ENCODE measurements around the gene ROBO2. TPM values are rescaled to one million over a fixed set of nuclear protein-coding genes. Genes with fewer than 3 reads are reported as not detected.

The ROBO2 gene
- total RNA-seq, 2 donors from 2014 or later: 0.74 to 0.88 TPM

GRCh38 chr3:77342027-77342426 lies 302.1 kb downstream of the ROBO2 start:
- Histone ChIP-seq H3K27me3 (no peaks in the 10 kb centered on the region), H3K27ac (no peak overlapping the region)
- intact Hi-C loops (cut with DNase I): no loop called here

DNA sequence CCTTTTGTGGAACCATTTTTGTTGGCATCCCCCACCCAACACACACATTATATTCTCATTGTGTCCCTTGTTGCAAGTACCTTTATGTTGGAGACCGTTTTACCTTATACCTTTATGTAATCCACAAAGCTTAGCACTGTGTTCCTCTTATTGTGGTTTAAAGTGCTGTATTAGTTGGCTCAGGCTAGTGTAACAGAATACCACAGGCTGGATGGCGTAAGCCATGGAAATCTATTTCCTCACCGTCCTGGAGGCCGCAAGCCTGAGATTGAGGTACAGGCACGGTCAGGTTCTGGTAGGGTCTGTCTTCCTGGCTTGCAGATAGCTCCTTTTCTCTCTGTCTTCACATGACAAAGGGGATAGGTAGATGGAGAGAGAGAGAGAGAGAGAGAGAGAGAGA lies 302.8 kb downstream of the ROBO2 start:
- Histone ChIP-seq H3K27me3 (no peaks in the 10 kb centered on the region), H3K36me3 (no peaks in the 10 kb centered on the region), H3K9me3 (no peaks in the 10 kb centered on the region), H3K9ac (ENCODE audit: low read depth in 2 of 2, low read length in 2 of 2) (no peak overlapping the region), H3K27ac (no peak overlapping the region), H3K4me3 (no peak overlapping the region), H3K4me1 (no peaks in the 10 kb centered on the region)
- DNase-seq: no peak
- TF ChIP-seq CTCF (IDR thresholded peaks at IDR 0.05): no peak
- intact Hi-C loops (cut with DNase I): no loop called here

More at GRCh38 chr3:77342027-77342426, 302.1 kb downstream of the ROBO2 start:
- H3K4me1 ChIP-seq: no peaks in the 10 kb centered on the region
- H3K36me3 ChIP-seq: no peaks in the 10 kb centered on the region
- H3K4me3 ChIP-seq: no peak overlapping the region
- TF ChIP-seq CTCF (IDR thresholded peaks at IDR 0.05): no peak
- no peak overlapping the region for H3K9ac ChIP-seq (ENCODE audit: low read depth in 2 of 2, low read length in 2 of 2)
- H3K9me3 ChIP-seq: no peaks in the 10 kb centered on the region
- no peak for DNase-seq

- Histone ChIP-seq H3K9ac (ENCODE audit: low read depth in 2 of 2, low read length in 2 of 2) (no peak overlapping the region), H3K9me3 (no peaks in the 10 kb centered on the region), H3K27me3 (no peaks in the 10 kb centered on the region), H3K27ac (no peak overlapping the region), H3K4me3 (no peak overlapping the region), H3K4me1 (no peaks in the 10 kb centered on the region), H3K36me3 (no peaks in the 10 kb centered on the region)
- TF ChIP-seq CTCF (IDR thresholded peaks at IDR 0.05): no peak
- intact Hi-C loops (cut with DNase I): no loop called here
- DNase-seq: no peak
Measured at GRCh38 chr3:77345009-77345408, 305.1 kb downstream of the ROBO2 start.

- Histone ChIP-seq H3K9me3 (no peaks in the 10 kb centered on the region), H3K27me3 (no peaks in the 10 kb centered on the region), H3K4me3 (no peak overlapping the region), H3K27ac (no peak overlapping the region), H3K9ac (ENCODE audit: low read depth in 2 of 2, low read length in 2 of 2) (no peak overlapping the region), H3K36me3 (no peaks in the 10 kb centered on the region), H3K4me1 (no peaks in the 10 kb centered on the region)
- no peak for TF ChIP-seq CTCF (IDR thresholded peaks at IDR 0.05)
- intact Hi-C loops (cut with DNase I): no loop called here
- no peak for DNase-seq
Measured at GRCh38 chr3:77348244-77348855, 308.5 kb downstream of the ROBO2 start.

- Histone ChIP-seq H3K4me1 (no peaks in the 10 kb centered on the region), H3K9ac (ENCODE audit: low read depth in 2 of 2, low read length in 2 of 2) (no peak overlapping the region), H3K4me3 (no peak overlapping the region), H3K9me3 (no peaks in the 10 kb centered on the region), H3K27ac (no peak overlapping the region), H3K27me3 (no peaks in the 10 kb centered on the region), H3K36me3 (no peaks in the 10 kb centered on the region)
- TF ChIP-seq CTCF (IDR thresholded peaks at IDR 0.05): no peak
- no peak for DNase-seq
- intact Hi-C loops (cut with DNase I): no loop called here
Measured at GRCh38 chr3:77354958-77355357, 315.1 kb downstream of the ROBO2 start.
